ENCODE data around the gene MIOX.

Gene MIOX

GRCh38 chr22:50486561-50487289 is at the start of gene MIOX:
Gene MIOX (plus strand): TSS chr22:50486859. CDS start chr22:50486898, 39 bp downstream.
- DNase-seq = no peak

GRCh38 chr22:50437511-50438304 is 49.0 kb upstream of the MIOX start:
- no peak for DNase-seq

GRCh38 chr22:50438305-50439275 is 48.1 kb upstream of the MIOX start:
- DNase-seq = no peak

- no peak for DNase-seq
These were observed 47.3 kb upstream of the MIOX start for GRCh38 chr22:50439314-50439870.

- DNase-seq = no peak
These were observed 46.8 kb upstream of the MIOX start for GRCh38 chr22:50439871-50440331.

GRCh38 chr22:50440544-50441249 is 46.0 kb upstream of the MIOX start:
- DNase-seq = no peak

- no peak for DNase-seq
These were observed 45.1 kb upstream of the MIOX start for GRCh38 chr22:50441428-50441993.

GRCh38 chr22:50443197-50443596 is 43.5 kb upstream of the MIOX start:
- no peak for DNase-seq

- DNase-seq = no peak
These were observed 42.6 kb upstream of the MIOX start for GRCh38 chr22:50443801-50444625.

- no peak for DNase-seq
These were observed 42.0 kb upstream of the MIOX start for GRCh38 chr22:50444663-50445062.

GRCh38 chr22:50445071-50445879 is 41.4 kb upstream of the MIOX start:
- no peak for DNase-seq

GRCh38 chr22:50445880-50446707 is 40.6 kb upstream of the MIOX start:
- DNase-seq = no peak

- DNase-seq = no peak
These were observed 39.7 kb upstream of the MIOX start for GRCh38 chr22:50446708-50447575.

- no peak for DNase-seq
These were observed 38.8 kb upstream of the MIOX start for GRCh38 chr22:50447576-50448551.

GRCh38 chr22:50452649-50453048 is 34.0 kb upstream of the MIOX start:
- DNase-seq = no peak

GRCh38 chr22:50454556-50455075 is 32.0 kb upstream of the MIOX start:
- DNase-seq = no peak

Data from NCI-H1092 (cell line).